ENCODE measurements around the gene OCA2. TPM values are rescaled to one million over a fixed set of nuclear protein-coding genes. Genes with fewer than 3 reads are reported as not detected.

Gene OCA2
- total and polyA plus RNA-seq, 2 of the 4 experiments (the other 2 are of a cell fraction): under 0.01 to 0.03 TPM

GRCh38 chr15:27939246-27939645 is 159.9 kb downstream of the OCA2 start:
- Histone ChIP-seq H2BK15ac (ENCODE audit: low read depth, low read length) (no peak overlapping the region), H3K36me3 (ENCODE audit: control insufficient read depth, insufficient read depth, low read length) (no peaks in the 10 kb centered on the region), H2BK120ac (ENCODE audit: low read depth, low read length) (no peak overlapping the region), H4K91ac (ENCODE audit: insufficient read depth, low read depth, low read length) (no peak overlapping the region), H4K8ac (ENCODE audit: low read depth in 2 of 2, low read length in 2 of 2) (no peak overlapping the region), H4K5ac (ENCODE audit: low read depth, low read length) (no peak overlapping the region), H3K9ac (ENCODE audit: low read depth, low read length) (no peak overlapping the region), H3K4me3 (ENCODE audit: insufficient read depth, low read depth, low read length) (no peak overlapping the region), H3K4ac (ENCODE audit: low read depth, low read length) (no peak overlapping the region), H3K9me1 (ENCODE audit: insufficient read depth, low read length) (no peaks in the 10 kb centered on the region), H2AFZ (replicated peaks; ENCODE audit: low read length, poor library complexity) (no peak overlapping the region), H3K4me2 (ENCODE audit: low read depth, low read length) (no peak overlapping the region), H3K4me1 (ENCODE audit: control insufficient read depth, insufficient read depth, low read length) (no peaks in the 10 kb centered on the region), H2AK9ac (replicated peaks; ENCODE audit: low read depth, low read length, poor library complexity) (no peak overlapping the region), H3K79me1 (ENCODE audit: low read depth in 1 of 2, low read length in 2 of 2) (no peaks in the 10 kb centered on the region), H3K14ac (replicated peaks; ENCODE audit: low read depth, low read length) (no peak overlapping the region), H3K56ac (ENCODE audit: extremely low read depth, insufficient read depth, low read length) (no peak overlapping the region), H2AK5ac (ENCODE audit: low read depth, low read length) (no peak overlapping the region), H2BK5ac (ENCODE audit: low read depth, low read length, poor library complexity, severe bottlenecking) (no peak overlapping the region), H4K20me1 (ENCODE audit: insufficient read depth, low read length) (no peaks in the 10 kb centered on the region), H3K18ac (ENCODE audit: low read depth, low read length) (no peak overlapping the region), H3K27me3 (ENCODE audit: control insufficient read depth, insufficient read depth, low read length) (no peaks in the 10 kb centered on the region), H3K27ac (ENCODE audit: insufficient read depth, low read length) (no peak overlapping the region), H2BK20ac (ENCODE audit: low read depth, low read length) (no peak overlapping the region), H3K9me3 (ENCODE audit: control insufficient read depth, insufficient read depth, low read length) (peaks cover 16% of the 10 kb centered on the region), H3K23ac (ENCODE audit: low read depth, low read length) (no peak overlapping the region)
- TF ChIP-seq CHD1 (IDR thresholded peaks at IDR 0.05; ENCODE audit: low read depth, low read length) (no peak), FOS (IDR thresholded peaks at IDR 0.05; ENCODE audit: low read depth, low read length) (no peak), BHLHE40 (IDR thresholded peaks at IDR 0.05; ENCODE audit: low read depth, low read length) (no peak), CTCF (conservative IDR thresholded peaks at IDR 0.05; ENCODE audit: low read depth, low read length) (no peak), NFE2L2 (IDR thresholded peaks at IDR 0.05; ENCODE audit: low read depth, low read length) (no peak), USF2 (IDR thresholded peaks at IDR 0.05; ENCODE audit: low read depth, low read length) (no peak), RAD21 (IDR thresholded peaks at IDR 0.05; ENCODE audit: low read length) (no peak), MAZ (IDR thresholded peaks at IDR 0.05; ENCODE audit: borderline replicate concordance, low read depth, low read length) (no peak), CEBPB (IDR thresholded peaks at IDR 0.05; ENCODE audit: low read depth, low read length) (no peak), SMC3 (IDR thresholded peaks at IDR 0.05; ENCODE audit: low read depth, low read length) (no peak), MXI1 (IDR thresholded peaks at IDR 0.05; ENCODE audit: borderline replicate concordance, low read depth, low read length) (no peak), RFX5 (IDR thresholded peaks at IDR 0.05; ENCODE audit: low read depth, low read length) (no peak), MAFK (IDR thresholded peaks at IDR 0.05; ENCODE audit: low read depth, low read length) (no peak), ELK1 (IDR thresholded peaks at IDR 0.05; ENCODE audit: borderline replicate concordance, low read depth, low read length) (no peak), POLR2A (IDR thresholded peaks at IDR 0.05; ENCODE audit: low read depth, low read length) (no peak), RCOR1 (IDR thresholded peaks at IDR 0.05; ENCODE audit: insufficient replicate concordance, low read length) (no peak)
- intact Hi-C loops (cut with micrococcal nuclease): no loop called here
- no TSS peak for BruUV-seq (replicated peaks)
- ATAC-seq (ENCODE audit: low read depth): no peak
- DNase-seq: no peak
- WGBS, 2 experiments (ENCODE audit: extremely low coverage in 2 of 2, insufficient read length in 1 of 2): no CpG with 5 or more reads among the region's 2 CpGs
- POLR2A ChIA-PET (ENCODE audit: unreplicated experiment): no interaction called here
- dilution Hi-C loops (cut with HindIII; ENCODE audit: low sequenced_read_pairs, unreplicated experiment): no loop called here
- in situ Hi-C loops (cut with MboI; ENCODE audit: low sequenced_read_pairs): no loop called here
- CTCF ChIA-PET: no interaction called here

All from IMR-90 (cell line).